Measurements from ENCODE around the gene TSN.
"Not testable (repeated sequence)": the region's sequence is repeated elsewhere in the genome, so short reads cannot be mapped to it uniquely, and the experiment has no call there.

Gene TSN

GRCh38 chr2:121804340-121804739, 48.9 kb downstream of the TSN start:
- DNase-seq, result no peak

DNA sequence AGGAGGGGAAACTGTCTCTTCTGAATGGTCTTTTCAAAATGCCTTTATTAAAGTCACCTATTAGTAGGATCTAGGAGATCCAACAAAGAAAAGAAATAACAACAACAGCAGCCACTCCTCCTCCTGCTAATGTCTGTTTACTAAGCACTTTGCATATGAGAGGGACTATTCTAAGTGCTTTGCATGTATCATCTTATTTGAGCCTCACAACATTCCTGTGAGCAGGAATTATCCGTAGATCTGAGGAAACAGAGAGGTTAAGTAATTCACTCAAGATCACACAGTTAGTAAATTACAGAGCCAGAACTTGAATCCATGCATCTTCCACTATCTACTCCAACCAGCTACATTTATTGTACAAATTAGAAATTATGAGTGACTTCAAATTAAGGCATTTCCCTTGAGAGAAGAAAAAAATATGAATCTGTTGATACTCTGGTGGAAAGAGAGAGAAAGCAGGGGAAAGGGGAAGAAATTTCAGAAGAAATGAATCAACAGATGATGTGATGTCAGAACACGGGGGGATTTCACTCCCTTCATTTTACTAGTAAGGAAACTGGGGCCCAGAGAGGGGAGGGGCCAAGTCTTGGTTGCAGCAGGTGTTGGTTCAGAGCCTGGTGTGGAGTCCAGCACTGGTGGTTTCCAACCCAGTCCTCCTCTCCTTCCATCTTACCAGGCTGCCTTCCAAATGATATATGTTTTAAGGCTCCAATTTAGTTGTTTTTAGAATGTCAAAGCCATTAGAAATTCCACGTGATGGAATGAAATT, 49.7 kb downstream of the TSN start:
- no peak for DNase-seq

GRCh38 chr2:121805766-121806143, 50.3 kb downstream of the TSN start:
- no peak for DNase-seq

GRCh38 chr2:121807771-121808170, 52.3 kb downstream of the TSN start:
- DNase-seq, result not testable (repeated sequence)

DNA sequence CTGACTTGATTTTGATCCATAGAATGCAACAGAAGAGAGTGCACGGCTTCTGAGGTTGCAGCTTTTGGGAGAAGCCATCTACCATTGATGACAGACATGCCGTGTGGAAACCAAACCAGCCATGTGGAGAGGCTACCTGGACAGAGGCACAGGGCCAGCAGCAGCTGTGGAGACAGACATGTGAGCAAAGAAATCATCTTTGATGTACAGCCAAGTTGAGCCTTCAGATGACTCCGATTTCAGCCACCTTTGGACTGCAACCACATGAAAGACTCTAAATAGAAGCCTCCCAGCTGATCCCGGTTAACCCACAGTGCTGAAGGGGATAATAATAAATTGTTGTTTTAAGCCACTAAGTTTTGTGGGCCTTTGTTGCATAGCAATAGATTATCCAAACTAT, 54.2 kb downstream of the TSN start:
- DNase-seq, result no peak

GRCh38 chr2:121810959-121811853, 55.8 kb downstream of the TSN start:
- no peak for DNase-seq

- not testable (repeated sequence) for DNase-seq
Observed at GRCh38 chr2:121813083-121813482, 57.6 kb downstream of the TSN start.

GRCh38 chr2:121815216-121815615, 59.8 kb downstream of the TSN start:
- no peak for DNase-seq

DNA sequence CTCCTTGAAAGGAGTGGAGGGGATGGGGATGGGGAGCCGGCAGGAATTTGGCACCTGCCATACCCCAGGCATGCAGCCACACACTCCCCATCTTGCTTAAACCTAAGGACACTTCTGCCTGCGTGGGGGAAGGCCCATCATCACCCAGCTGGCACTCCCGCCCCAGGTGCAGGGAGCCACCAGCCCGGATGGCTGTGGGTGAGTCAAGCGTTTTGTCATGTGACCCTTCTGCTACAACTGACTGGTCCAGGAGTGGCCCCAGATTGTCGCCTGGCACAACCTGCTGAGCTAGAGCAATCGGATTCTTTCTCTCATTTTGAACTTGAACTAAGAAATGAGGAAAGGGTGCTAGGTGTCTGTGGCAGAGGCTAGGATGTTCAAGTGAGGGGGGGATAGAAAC, 61.3 kb downstream of the TSN start:
- no peak for DNase-seq

DNA sequence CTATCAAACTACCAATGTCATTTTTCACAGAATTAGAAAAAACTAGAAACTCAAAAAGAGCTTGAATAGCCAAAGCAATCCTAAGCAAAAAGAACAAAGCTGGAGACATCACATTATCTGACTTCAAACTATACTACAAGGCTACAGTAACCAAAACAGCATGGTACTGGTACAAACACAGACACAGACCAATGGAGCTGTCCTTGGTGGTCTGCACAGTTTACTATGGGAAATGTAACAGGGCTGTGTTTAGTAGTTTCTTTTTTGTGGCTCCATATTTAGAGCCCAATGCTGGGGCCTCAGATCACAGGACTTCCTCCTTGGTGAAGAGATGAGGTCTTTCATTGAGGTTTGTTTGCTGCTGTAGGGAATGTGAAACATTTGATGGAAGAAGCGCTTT, 61.9 kb downstream of the TSN start:
- DNase-seq, result not testable (repeated sequence)

Data from stimulated activated naive CD4-positive, alpha-beta T cell treated with Interleukin-2 at 50 U/mL for 16 hours (primary cell).